DMS 273 treated with DMSO at 0.1 percent for 48 hours (cell line): ENCODE results near the gene SUPT4H1.

Source experiments
- DNase-seq: peaks from one replicate; lab custom pipeline; 2025; lab: John Stamatoyannopoulos, UW

SUPT4H1 gene

DNA sequence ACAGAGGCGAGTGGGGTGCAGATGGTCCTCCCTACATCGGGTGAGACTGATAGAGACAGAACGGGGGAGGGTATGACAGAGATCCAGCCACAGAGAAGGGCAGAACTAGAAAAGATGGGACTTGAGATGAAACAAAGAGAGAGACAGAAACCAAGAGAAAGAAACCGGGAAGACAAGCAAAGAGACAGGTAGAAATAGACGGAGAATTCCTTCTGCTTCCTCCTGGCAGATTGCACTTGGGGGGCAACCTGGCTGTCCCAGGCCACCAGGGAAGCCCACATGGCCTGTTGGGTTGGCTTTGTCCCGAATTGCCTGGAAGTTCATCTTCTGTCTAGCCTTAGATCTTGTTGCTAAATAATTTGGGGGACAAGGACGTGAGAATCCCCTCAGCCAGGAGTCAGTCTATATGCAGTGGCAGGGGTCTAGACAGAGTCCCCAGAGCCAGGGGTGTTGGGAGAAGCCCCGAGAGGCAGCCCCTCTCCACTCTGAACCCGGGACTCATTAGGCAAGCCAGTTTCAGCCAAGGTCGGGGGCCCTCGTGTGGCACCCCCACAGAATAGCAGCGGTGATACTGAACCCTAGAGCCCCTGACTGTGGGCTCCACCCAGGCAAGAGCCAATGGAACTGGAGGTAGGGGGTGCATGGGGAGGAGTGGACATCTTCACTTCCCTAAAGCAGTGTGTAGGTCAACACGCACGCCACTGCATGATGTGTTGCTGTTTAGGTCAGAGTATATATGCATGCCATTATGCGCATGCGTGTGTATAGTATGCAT is 22.8 kb downstream of the SUPT4H1 start:
- no peak for DNase-seq

DNA sequence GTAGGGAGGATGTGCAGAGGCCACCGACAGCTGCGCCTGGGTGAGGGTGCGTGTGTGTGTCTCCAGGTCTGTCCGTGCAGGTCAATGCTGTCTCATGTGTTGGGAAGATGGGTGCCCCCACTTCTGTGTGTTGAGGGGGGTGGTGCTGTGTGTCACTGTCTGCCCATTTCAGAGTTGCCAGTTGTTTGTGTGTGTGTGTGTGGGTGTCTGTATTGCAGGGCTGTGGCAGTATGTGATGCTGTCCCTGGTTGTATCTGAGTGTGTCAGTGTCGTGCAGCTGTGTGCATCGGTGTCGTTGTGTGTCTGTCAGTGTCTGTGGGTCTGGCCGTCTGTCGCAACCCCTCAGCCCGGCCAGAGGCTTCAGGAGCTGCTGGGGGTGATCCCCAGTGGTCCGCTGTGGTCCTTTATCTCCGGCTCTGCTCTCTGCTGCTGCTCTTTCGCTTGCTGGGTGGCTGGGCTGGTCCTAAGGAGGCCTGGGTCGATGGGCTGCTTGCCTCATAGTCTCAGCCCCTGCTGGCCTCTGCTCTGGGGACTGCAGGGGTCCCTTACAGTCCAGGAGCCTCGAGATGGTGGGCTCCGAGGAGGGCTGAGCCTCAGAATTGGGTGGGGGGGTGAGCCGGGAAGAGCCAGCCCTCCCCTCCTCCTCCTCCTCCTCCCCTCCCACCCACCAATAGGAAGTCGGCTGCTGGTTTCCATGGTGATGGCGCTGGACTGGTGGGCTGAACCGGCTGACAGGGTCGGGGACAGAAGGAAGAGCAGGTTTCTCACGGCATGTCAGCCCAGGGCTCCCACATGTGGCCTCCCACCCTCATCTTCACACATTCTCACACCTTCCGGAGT is 23.6 kb downstream of the SUPT4H1 start, which contains the start of gene TSPOAP1:
TSS of gene TSPOAP1 (minus strand) at position 601 of the 840 bp plus-strand sequence. CDS start 875 bp downstream, outside the sequence.
- no peak for DNase-seq

DNA sequence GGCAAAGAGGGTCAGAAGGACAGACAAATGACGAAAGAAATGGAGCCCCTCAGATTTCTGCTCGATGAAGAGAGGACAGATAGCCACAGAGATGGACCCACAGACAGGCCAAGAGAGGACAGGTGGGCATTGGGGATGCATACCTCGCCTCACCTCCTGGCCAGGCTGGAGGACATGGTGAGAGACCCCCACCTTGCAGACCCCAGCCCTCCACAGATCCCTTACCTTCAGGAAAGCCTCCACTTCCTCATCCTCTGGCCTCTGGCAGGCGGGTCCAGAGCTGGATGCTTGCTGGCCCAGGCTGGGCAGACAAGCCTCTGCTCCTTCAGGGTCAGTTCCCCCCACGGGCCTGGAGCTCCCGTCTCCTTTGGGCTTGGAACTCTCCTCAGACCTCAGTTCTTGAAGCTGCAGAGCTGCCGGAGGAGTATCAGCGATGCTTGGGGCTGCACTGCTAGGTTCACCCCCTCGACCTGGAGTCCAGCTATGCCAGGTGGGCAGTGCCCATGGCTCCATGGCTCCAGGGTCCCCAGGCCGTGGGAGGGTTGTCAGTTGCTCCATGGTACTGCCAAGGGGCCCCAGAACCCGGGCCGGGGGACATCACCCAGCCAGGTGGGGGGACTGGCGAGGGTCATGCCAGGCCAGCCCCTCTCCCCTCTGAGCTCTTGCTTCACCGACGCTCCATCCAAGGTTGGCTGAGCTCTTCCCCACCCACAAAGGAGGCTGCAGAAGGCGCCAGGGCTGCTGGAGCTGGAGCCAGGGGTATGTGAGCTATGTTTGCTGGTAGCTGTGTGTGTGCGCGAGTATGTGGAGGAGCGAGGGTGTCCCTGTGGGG is 24.4 kb downstream of the SUPT4H1 start:
- no peak for DNase-seq

DNA sequence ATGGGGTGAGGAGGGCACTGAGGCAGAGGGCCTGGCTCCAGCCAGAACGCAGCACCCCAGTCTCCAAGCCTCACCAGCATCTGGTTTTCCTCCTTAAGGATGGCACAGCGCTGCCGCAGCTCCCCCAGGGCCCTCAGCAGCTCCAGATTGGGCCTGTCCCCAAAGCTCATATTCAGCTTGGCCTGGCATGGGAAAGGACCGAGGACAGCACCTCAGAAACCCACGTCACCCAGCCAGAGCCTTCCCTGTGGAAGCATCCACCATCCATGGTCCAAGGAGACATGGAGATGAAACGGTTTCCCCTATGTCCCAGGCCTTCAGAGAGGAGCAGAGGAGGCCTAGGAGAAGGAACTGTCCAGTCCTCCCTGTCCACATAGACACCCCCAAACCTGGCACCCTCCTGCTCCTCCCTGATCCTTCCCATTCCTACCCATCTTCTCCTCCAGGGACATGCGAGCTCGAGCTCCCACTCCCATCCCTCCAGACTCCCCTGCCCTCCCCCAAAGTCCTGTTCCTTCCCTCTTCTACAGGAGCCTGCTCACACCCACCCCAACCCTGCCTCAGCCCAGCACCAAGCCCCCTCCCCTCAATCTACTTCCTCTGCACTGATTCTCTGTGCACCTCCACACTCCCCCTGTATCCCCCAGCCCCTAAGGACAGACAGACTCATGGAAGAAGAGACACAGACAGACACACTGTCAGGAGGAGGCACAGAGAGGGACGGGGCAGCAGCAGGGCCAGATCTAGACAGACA is 25.2 kb downstream of the SUPT4H1 start:
- DNase-seq = no peak

DNA sequence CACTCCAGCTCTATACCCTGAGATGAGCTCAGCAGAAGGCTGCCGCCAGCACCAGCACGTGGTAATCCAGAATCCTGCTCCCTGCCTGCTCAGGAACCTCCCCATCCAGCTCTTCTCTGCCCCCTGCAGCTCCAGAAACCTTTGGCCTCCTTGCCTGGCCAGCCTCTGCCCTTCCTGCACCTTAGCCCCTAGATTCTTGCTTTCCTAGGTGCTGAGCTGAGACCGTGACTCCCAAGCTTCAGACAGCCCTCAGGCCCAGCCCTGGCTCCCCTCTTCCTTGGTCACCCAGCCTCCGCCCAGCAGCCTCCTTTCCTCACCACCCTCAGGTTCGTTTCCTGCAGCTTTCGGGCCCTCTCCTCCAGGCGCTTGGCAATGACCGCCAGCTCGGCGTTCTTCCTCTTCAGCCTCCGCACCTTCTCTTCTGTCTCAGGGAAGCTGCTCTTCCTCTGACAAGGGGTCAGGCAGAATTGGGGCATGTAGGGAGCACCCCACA is 26.0 kb downstream of the SUPT4H1 start:
- no peak for DNase-seq

DNA sequence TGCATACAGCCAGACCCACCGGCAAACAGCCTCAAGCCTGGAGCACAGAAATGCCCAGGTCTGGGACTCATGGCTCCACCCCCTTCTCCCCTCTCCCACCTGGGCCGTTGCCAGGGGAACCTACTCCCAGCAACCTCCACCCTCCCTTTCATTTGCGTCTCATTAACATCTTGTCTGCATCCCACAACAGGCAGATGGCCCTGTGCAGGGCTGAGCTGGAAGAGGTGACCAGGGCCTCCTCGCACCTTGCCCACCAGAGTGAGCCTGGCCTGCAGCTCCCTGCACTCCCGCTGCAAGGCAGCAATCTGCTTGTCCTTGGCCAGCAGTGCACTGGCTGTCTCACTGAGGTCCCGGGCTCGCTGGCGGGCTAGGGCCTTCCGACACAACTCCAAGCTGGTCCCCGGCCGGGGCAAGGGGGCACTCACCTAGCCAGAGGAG is 26.7 kb downstream of the SUPT4H1 start:
- DNase-seq = no peak

DNA sequence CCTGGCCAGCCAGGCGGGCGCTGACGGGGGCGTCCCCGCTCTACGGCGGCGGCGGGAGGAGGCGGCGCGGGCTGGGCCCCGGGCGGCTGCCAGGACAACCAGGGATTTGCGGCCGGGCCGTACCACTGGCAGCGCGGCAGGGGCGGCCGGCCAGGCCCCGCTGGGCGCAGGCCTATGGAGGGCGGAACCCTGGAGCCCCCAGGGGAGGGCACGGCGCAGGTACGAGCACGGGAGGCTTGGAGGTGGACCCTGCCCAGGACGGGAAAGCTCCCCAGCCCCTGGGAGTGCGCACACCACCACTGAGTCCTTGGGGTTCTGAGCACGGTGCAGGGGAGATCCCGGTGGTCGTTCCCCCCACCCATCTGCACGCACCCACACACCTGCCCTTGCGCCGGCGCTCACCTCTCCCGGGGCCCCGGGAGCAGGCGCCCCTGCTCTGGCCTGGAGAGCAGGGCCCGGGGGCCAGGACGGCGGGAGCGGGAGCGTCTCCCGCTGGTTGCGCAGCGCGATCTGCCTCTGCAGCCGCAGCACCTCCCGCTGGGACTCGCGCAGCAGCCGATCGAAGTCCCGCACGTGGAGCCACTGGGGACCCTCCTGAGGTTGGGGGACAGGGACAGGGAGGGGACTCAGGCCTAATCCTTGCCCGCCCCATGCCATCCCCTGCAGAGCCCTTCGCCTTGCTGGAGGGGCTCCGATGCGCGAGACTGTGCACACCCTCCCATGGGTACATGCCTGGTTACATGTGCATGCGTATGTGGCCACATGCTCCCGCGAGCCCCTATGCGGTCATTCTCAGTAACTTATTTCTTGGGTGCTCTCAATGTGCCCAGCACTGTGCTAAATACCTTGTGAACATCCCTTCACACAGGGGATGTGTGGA is 27.4 kb downstream of the SUPT4H1 start:
- DNase-seq = no peak

DNA sequence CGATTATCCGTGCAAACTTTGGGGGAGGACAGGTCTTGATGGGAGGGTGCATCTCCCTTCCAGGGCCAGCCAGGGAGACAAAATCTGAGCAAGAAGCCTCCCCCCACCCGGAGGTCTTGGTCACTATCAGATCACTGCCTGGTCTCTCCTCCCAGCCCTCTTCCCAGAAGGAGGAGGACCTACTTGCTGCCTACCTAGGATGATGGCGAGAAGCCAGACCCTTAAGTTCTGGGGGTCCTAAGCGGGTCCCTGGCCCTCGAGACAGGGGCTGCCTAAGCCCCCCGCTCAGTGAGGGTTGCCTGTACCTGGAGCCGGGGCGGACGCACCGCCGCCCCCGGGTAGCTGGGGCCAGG is 28.0 kb downstream of the SUPT4H1 start:
- DNase-seq = no peak

DNA sequence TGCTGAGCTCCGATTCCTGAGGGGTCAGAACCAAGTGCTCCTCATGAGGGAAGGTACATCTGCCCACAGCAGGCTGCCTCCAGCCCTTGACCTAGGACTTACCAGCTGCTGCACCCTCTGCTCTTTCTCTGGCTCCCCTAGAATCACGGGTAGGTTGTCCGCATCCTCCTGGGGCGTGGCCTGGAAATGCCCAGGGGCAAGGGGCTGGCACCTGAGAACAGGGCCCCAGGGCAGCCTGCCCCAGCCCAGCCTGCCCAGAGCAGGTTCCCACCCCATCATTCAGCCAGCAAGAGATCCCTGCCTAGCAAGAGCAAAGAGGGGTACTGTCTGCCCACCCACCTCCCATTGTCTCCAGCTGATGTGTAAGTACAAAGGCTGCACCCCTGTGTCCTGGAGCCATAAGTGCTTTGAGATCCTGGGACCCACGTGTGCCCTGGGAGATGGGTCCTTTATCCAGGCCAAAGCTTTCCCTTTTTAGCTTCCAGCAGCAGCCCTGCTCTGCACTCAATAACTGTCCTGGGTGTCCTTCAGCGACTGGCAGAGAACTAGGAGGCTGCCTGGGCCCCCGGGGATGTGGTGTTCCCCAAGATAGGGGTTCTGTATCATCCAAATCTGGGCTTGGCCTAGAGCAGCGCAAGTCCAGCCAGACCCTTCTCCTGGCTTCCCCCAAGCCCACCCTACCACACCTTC is 28.5 kb downstream of the SUPT4H1 start:
- DNase-seq = no peak

DNA sequence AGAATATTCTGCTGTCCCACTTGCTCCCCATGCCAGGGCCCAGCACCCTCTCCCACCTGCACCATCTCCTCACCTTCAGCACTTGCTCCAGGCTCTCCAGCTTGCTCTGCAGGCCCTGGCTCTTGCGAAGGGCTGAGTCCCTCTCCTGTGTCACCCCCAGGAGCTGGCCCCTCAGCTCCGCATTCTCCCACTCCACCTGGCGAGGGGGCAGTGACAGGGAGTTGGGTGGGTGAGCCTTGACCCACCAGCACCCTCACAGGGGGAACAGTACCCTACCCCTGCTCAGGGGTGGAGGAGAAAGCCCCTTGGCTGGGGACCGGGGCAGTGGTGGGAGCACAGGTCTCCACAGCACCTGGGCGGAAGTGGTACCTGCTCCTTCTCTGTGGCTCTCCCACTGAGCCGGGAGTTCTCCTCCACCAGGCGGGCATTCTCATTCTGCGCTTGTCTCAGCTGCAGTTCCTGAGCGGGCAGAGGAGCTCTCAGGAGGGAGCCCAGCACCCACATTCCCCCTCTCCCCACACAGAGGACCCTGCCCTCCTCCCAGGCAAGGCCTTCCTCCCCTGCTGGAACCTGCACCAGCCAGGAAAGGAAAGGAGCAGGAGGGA is 29.3 kb downstream of the SUPT4H1 start:
- no peak for DNase-seq

DNA sequence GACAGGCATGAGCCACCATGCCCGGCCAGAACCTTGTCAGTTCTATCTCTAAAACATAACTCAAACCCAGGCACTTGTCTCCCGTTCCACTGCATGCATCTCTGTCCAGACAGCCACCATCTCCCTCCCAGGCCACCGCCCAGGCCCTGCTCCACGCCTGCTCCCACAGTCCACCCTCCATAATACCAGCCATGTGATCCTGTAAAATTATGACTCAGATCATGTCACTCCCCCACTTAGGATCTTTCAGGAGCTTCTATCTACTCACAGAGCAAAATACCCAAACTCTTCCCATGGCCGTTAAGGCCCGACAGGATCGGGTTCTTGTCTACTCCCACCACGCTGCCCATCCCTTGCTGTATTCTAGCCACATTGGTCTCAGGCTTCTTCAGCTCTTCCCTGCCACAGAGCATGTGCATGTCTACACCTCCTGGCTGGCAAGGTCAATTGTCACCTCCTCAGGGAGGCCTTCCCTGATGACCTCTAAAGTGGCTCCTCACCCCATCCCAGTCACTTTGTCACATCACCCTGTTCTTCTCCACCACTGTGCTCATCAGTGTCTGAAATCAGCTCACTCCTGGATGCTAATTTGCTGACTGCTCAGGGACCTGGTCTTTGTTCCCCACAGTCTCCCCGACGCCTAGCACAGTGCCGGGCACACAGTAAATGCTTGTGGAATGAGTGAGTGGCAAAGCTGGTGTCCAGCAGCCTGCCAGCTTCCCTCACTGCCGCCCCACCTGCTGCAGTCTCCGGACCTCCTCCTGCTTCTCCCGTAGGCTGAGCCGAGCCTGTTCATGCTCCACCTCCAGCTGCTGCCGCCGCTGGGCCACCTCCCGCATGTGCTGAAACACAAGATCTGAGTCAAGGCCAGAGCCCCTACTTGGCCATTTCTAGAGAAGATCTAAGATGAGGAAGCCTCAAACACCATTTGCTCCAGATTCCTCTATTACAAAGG is 30.2 kb downstream of the SUPT4H1 start:
- DNase-seq = no peak

DNA sequence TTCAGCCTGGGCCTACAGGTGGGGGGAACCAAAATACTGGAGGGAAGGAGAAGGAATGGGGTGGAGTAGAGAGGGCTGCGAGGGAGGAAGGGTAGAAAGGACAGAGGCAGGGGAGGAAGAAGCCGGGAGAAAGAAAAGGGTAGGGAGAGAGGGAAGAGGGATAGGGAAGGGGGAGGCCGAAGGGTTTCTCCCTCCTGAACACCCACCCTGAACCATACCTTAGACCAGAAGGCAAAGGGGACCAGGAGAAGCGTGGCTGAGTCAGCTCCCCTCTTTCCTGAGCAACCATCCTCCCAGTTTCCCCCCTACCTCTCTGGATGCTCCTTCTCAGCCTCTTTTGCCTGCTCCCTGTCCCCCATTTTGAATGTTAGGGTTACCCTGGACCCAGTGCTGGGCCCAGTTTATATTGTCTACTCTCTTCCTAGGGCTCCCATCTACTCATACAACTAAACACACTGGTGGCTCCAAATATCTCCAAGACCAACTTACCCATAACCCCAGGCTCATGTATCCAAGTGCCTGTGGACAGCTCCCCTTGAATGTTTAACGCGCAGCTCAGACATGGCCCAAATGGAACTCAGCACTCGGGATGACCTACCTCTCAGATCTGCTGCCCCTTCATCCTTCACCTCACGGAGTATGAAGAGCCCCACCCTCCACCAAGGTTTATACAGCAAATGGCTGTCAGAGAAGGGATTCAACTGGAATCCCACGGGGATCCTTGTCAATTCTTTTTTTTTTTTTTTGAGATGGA is 31.3 kb downstream of the SUPT4H1 start:
- DNase-seq = no peak

DNA sequence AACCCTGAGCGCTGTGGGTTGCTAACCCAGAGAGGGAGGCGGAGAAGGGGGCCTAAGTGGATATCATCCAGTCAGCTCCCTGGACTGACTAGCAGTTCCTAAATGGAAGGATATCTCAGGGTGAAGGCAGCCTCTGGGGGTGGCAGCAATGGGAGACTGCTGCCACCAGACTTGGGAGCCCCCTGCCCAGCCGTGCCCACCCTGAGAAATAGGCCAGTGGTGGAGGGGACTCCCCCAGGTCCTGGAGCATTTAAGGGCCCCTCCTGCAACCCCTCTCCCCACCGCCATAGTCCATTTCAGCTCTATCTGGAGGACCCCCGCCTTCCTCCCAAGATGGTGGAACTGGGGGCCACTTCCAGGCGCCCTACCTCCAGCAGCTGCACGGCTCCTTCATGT is 31.8 kb downstream of the SUPT4H1 start:
- DNase-seq = no peak

DNA sequence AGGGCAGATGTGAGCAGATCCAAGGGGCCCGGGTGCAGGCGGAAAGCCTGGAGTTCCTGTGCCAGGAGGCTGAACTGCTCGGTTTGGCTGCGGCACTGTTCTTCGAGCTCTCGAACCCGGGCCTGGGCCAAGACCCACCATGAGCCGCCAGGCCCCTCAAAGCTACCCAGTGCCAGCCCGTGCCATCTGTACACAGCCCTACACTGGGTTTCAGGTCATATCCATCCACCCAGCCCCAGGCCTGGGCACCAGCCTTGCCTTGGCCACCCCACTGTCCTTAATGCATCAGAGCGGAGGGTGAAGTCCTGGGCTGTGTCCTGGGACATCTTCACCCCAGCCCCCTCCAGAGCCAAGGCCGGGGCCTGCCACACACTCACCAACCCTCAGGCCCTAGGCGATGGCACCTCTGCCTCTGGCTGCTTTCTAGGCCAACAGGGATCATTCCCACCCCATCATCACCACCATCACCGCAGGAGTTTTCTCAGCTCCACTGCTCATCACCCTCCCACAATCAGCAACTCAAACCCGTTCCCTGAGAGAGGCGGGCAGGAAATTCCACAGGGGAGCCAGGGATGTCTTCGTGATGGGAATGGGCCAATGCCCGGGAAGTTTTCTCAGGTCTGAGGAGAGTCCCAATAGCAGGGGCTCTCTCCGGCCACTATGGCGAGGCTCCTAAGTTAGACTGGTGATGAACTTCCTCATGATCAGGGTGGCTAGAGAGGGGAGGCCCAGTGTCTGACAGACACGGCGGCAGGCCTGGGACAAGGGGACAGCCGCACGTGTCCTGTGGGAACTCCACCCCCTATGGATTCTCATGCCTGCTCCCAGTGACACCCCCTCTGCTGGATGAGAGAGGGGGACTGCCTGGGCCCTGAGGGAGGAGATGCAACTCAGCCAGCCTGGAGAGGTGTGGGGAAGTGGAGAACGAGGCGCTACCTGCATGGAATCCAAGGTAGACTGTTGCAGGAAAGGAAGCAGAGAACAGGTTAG is 32.5 kb downstream of the SUPT4H1 start:
- no peak for DNase-seq

DNA sequence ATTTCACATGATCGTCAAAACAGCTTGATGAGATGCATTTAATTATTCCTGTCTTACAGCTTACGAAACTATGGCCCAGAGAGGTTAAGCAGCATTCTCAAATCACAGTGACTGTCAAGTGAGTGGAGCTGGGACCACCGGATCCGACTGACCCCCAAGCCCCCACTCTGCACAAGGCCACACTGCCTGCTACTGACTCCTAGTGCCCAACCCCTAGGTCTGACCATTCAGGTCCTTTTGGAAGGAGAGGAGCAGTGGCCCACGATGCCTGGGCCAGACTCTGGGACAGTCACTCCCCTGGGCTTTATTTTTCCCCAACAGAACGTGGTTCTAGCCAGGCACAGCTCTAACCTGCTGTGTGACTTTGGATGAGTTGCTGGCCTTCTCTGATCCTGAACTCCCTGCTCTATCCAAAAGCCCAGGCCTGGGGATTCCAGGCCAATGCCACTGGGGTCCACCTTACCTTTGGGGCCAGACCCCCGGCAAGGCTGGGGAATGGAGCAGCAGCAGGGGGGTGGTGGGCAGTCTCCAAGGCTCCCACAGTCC is 33.3 kb downstream of the SUPT4H1 start:
- no peak for DNase-seq

DNA sequence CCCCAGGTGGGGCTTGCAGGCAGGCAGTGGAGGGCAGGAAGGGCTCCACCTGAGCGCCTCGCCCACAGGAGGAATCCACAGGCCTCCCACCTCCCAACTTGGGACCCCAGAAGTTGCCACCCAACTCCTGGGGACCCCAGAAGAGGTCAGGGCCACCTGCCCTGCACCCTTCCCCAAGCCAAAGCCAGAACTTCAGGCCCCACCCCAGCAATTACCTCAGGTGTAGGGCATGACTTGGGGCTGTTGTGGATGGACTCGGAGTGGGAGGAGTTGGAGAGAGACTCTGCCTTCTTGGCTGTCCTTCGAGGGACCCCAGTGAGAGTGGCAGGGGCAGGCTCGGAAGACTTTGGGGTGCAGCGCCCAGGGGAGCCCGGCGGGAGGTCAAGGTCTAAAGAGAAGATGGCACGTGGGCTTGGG is 33.9 kb downstream of the SUPT4H1 start:
- no peak for DNase-seq
